Measurements from ENCODE around the gene KRT84.
"Not testable (repeated sequence)": the region's sequence is repeated elsewhere in the genome, so short reads cannot be mapped to it uniquely, and the experiment has no call there.

KRT84 gene

DNA sequence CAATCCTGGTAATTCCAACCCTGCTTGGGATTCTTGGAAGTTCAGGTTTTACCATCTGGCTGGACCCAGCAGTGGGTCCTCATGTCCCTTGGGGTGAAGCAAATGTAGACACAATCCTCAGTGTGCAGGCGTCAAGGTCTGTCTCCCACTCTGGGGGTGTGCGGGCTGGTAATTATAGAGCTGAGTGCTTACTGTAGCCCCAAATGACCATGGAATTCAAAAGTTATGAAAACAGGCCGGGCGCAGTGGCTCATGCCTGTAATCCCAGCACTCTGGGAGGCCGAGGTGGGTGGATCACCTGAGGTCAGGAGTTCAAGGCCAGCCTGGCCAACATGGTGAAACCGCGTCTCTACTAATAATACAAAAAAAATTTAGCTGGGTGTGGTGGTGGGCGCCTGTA, 40.4 kb downstream of the KRT84 start:
- H3K4me1 ChIP-seq (ENCODE audit: control insufficient read depth, insufficient read depth, low read length) = not testable (repeated sequence)

DNA sequence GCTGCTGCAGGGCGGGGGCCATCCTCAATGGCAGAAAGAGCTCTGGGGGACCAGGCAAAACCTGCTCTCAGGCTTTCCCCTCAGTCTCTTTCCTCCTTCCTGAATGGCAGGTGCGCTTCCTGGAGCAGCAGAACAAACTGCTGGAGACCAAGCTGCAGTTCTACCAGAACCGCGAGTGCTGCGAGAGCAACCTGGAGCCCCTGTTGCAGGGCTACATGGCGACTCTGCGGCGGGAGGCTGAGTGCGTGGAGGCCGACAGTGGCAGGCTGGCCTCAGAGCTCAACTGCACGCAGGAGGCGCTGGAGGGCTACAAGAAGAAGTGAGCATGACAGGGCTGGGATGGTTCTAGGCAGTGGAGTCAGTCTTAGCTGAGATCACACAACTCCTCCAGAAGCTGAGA, 41.3 kb downstream of the KRT84 start:
- Histone ChIP-seq H3K4me3 (ENCODE audit: insufficient read depth, low read depth, low read length) (no peak overlapping the region), H3K36me3 (ENCODE audit: control insufficient read depth, insufficient read depth, low read length) (no peaks in the 10 kb centered on the region), H3K27me3 (ENCODE audit: control insufficient read depth, insufficient read depth, low read length, poor library complexity, severe bottlenecking) (no peaks in the 10 kb centered on the region), H3K4me1 (ENCODE audit: control insufficient read depth, insufficient read depth, low read length) (no peaks in the 10 kb centered on the region), H3K27ac (ENCODE audit: insufficient read depth, low read depth, low read length, poor library complexity, severe bottlenecking) (no peak overlapping the region), H3K9me3 (ENCODE audit: control insufficient read depth, low read length) (no peaks in the 10 kb centered on the region)
- WGBS, 2 experiments = 94 to 95% methylated on average over 12 of the region's 12 CpGs

More for the DNA sequence above, 40.4 kb downstream of the KRT84 start:
- H3K27ac ChIP-seq (ENCODE audit: insufficient read depth, low read depth, low read length, poor library complexity, severe bottlenecking); H3K4me3 ChIP-seq (ENCODE audit: insufficient read depth, low read depth, low read length); H3K36me3 ChIP-seq (ENCODE audit: control insufficient read depth, insufficient read depth, low read length); H3K9me3 ChIP-seq (ENCODE audit: control insufficient read depth, low read length); H3K27me3 ChIP-seq (ENCODE audit: control insufficient read depth, insufficient read depth, low read length, poor library complexity, severe bottlenecking): not testable (repeated sequence)
- WGBS, 2 experiments = 94 to 96% methylated on average over 5 to 8 of the region's 8 CpGs

DNA sequence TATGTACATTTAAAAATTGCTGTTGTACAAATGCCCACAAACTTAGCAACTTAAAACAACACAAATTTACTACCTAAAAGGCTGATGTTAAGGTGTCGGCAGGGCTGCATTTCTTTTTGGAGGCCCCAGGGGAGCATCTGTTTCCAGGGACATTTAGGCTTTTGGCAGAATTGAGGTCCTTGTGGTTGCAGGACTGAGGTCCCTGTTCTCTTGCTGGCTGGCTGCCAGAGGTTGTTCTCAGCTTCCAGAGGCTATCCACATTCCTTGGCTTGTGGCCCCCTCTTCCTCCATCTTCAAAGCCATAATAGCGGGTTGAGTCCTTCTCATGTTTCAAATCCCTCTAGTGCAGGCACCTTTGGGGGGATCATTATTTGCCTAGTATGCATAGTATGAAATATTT, 41.9 kb downstream of the KRT84 start:
- Histone ChIP-seq H3K4me1 (ENCODE audit: control insufficient read depth, insufficient read depth, low read length) (no peaks in the 10 kb centered on the region), H3K4me3 (ENCODE audit: insufficient read depth, low read depth, low read length) (no peak overlapping the region), H3K27me3 (ENCODE audit: control insufficient read depth, insufficient read depth, low read length, poor library complexity, severe bottlenecking) (no peaks in the 10 kb centered on the region), H3K9me3 (ENCODE audit: control insufficient read depth, low read length) (no peaks in the 10 kb centered on the region), H3K27ac (ENCODE audit: insufficient read depth, low read depth, low read length, poor library complexity, severe bottlenecking) (no peak overlapping the region), H3K36me3 (ENCODE audit: control insufficient read depth, insufficient read depth, low read length) (no peaks in the 10 kb centered on the region)
- WGBS, 2 experiments = 82 to 99% methylated on average over 2 of the region's 2 CpGs

DNA sequence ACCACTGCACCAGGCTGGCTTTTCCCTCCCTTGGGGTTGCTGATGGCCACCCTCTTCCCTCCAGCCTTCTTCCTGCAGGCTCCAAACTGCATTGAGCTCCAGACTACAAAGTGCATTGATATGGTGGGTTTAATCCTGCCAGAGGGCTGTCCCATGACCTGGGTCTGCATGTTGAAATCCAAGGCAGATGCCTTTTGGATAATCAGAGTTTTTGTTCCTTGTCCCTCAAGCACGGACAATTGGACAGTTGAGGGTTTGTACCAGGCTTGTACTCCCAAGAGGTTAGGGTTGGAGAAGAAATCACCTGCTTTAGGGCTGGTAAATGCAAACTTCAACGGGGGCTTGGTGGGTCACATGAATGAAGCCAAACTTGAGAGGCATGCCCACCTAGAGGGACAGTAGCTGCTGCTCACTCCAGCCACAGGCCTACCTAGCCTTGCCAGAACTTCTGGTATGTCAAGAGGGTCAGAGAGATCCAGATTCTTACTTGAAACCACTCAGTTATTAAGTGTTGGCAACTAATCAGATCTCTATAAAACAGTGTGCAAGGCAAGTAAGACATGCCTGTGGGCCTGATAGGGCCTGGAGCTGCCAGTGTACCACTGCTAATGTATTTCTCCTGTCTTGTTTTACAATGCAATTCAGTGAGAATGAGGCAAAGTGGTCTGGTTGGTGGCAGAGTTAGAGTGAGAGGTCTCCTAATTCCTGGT, 42.5 kb downstream of the KRT84 start:
- 86 to 96% methylated on average over 2 of the region's 2 CpGs for whole genome bisulfite sequencing, 2 experiments
- no peaks in the 10 kb centered on the region for H3K36me3 ChIP-seq (ENCODE audit: control insufficient read depth, insufficient read depth, low read length)
- no peaks in the 10 kb centered on the region for H3K4me1 ChIP-seq (ENCODE audit: control insufficient read depth, insufficient read depth, low read length)
- no peaks in the 10 kb centered on the region for H3K9me3 ChIP-seq (ENCODE audit: control insufficient read depth, low read length)
- H3K27me3 ChIP-seq (ENCODE audit: control insufficient read depth, insufficient read depth, low read length, poor library complexity, severe bottlenecking) = no peaks in the 10 kb centered on the region
- no peak overlapping the region for H3K4me3 ChIP-seq (ENCODE audit: insufficient read depth, low read depth, low read length)
- no peak overlapping the region for H3K27ac ChIP-seq (ENCODE audit: insufficient read depth, low read depth, low read length, poor library complexity, severe bottlenecking)

DNA sequence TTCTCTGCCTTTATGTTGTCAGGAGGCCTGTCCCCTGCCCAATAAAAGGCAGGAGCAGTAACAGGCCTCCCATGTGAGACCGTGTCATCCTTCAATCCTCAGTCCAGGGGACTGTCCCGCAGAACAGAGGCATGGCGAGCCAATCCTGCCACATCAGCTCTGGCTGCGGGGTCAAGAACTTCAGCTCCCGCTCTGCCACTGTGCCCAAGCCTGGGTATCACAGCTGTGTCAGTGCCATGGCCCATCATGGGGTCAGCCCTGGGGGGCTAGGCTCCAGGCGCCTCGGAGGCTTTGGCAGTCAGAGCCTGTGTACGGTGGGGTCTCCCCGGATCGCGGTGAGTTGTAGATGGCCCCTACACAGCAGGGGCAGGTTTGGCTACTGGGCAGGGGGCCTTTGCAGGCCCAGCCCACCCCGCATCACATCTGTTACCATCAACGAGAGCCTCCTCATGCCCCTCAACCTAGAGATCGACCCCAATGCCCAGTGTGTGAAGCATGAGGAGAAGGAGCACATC, 44.3 kb downstream of the KRT84 start:
- 95 to 96% methylated on average over 14 of the region's 14 CpGs for WGBS, 2 experiments

DNA sequence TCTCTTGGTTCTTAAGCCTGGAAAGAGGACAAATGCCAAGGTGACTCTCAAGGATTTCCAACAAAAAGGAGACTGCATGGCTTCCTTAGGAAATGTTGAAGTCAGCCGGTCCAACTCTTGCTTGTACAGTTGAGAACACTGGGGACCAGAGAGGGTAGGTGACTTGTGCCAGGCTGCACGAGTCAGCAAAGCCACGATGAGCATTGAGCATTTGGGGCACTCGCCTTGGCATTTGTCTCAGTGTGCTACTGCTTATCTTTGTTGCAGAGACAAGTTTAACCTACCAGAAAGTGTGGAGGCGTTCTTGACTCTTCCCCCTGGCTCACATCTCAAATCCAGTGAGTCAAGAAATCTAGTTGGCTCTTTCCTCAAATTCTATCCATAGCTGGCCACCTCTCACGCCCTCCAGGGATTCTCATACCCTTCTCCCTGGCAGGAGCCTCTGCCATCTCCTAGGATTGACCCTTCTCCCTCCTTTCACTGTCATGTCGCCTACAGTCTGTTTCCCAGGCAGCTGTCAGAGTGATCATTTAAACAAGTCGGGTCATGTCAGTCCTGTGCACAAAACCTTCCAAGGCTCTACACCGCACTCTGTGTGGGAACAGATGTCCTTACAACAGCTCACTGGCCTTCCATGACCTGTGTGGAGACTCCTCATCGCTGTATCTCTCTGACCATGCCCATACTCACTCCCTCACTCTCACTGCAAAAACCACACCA, 47.1 kb downstream of the KRT84 start:
- H3K4me3 ChIP-seq (ENCODE audit: insufficient read depth, low read depth, low read length) = no peak overlapping the region
- H3K27me3 ChIP-seq (ENCODE audit: control insufficient read depth, insufficient read depth, low read length, poor library complexity, severe bottlenecking) = no peaks in the 10 kb centered on the region
- WGBS, 2 experiments = 91 to 92% methylated on average over 10 of the region's 10 CpGs
- no peaks in the 10 kb centered on the region for H3K36me3 ChIP-seq (ENCODE audit: control insufficient read depth, insufficient read depth, low read length)
- no peak overlapping the region for H3K27ac ChIP-seq (ENCODE audit: insufficient read depth, low read depth, low read length, poor library complexity, severe bottlenecking)
- no peaks in the 10 kb centered on the region for H3K9me3 ChIP-seq (ENCODE audit: control insufficient read depth, low read length)
- H3K4me1 ChIP-seq (ENCODE audit: control insufficient read depth, insufficient read depth, low read length) = no peaks in the 10 kb centered on the region

More for the DNA sequence above, 44.3 kb downstream of the KRT84 start:
- Histone ChIP-seq H3K27ac (ENCODE audit: insufficient read depth, low read depth, low read length, poor library complexity, severe bottlenecking) (no peak overlapping the region), H3K9me3 (ENCODE audit: control insufficient read depth, low read length) (no peaks in the 10 kb centered on the region), H3K4me3 (ENCODE audit: insufficient read depth, low read depth, low read length) (no peak overlapping the region), H3K4me1 (ENCODE audit: control insufficient read depth, insufficient read depth, low read length) (no peaks in the 10 kb centered on the region), H3K36me3 (ENCODE audit: control insufficient read depth, insufficient read depth, low read length) (no peaks in the 10 kb centered on the region), H3K27me3 (ENCODE audit: control insufficient read depth, insufficient read depth, low read length, poor library complexity, severe bottlenecking) (no peaks in the 10 kb centered on the region)

DNA sequence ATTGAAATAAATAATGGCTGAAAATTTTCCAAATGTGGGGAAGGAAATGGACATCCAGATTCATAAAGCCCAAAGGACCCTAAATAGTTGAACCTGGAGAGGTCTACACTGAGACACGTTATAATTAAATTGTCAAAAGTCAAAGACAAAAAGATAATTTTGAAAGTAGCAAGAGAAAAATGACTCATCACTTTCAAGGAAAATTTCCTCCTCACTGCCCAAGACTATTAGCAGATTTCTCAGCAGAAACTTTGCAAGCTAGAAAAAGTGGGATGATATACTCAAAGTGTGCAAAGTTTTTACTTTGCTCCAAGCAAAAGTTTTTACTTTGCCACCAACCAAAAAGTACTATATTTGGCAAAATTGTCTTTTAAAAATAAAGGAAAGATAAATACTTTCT, 48.4 kb downstream of the KRT84 start:
- no peak overlapping the region for H3K27ac ChIP-seq (ENCODE audit: insufficient read depth, low read depth, low read length, poor library complexity, severe bottlenecking)
- no peaks in the 10 kb centered on the region for H3K36me3 ChIP-seq (ENCODE audit: control insufficient read depth, insufficient read depth, low read length)
- 85 to 100% methylated on average over 1 of the region's 1 CpG for WGBS, 2 experiments
- H3K9me3 ChIP-seq (ENCODE audit: control insufficient read depth, low read length) = no peaks in the 10 kb centered on the region
- H3K4me1 ChIP-seq (ENCODE audit: control insufficient read depth, insufficient read depth, low read length) = no peaks in the 10 kb centered on the region
- no peak overlapping the region for H3K4me3 ChIP-seq (ENCODE audit: insufficient read depth, low read depth, low read length)
- no peaks in the 10 kb centered on the region for H3K27me3 ChIP-seq (ENCODE audit: control insufficient read depth, insufficient read depth, low read length, poor library complexity, severe bottlenecking)

DNA sequence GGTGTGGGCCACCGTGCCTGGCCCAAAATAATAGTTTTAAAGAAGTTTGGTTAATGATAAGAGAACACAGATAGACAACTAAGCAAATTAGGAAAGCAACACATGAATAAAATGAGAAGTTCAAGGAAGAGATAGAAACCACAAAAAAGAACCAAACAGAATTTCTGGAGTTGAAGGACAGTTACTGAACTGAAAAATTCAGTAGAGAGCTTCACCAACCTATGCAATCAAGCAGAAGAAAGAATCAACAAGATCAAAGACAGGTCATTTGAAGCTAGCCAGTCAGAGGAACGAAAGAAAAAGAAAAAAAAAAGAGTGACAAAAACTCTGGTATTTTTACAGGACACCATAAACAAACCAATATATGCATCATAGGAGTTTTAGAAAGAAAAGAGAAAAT, 48.8 kb downstream of the KRT84 start:
- WGBS, 2 experiments = 93 to 94% methylated on average over 2 of the region's 2 CpGs
- Histone ChIP-seq H3K9me3 (ENCODE audit: control insufficient read depth, low read length) (no peaks in the 10 kb centered on the region), H3K27ac (ENCODE audit: insufficient read depth, low read depth, low read length, poor library complexity, severe bottlenecking) (no peak overlapping the region), H3K4me1 (ENCODE audit: control insufficient read depth, insufficient read depth, low read length) (no peaks in the 10 kb centered on the region), H3K36me3 (ENCODE audit: control insufficient read depth, insufficient read depth, low read length) (no peaks in the 10 kb centered on the region), H3K27me3 (ENCODE audit: control insufficient read depth, insufficient read depth, low read length, poor library complexity, severe bottlenecking) (no peaks in the 10 kb centered on the region), H3K4me3 (ENCODE audit: insufficient read depth, low read depth, low read length) (no peak overlapping the region)

DNA sequence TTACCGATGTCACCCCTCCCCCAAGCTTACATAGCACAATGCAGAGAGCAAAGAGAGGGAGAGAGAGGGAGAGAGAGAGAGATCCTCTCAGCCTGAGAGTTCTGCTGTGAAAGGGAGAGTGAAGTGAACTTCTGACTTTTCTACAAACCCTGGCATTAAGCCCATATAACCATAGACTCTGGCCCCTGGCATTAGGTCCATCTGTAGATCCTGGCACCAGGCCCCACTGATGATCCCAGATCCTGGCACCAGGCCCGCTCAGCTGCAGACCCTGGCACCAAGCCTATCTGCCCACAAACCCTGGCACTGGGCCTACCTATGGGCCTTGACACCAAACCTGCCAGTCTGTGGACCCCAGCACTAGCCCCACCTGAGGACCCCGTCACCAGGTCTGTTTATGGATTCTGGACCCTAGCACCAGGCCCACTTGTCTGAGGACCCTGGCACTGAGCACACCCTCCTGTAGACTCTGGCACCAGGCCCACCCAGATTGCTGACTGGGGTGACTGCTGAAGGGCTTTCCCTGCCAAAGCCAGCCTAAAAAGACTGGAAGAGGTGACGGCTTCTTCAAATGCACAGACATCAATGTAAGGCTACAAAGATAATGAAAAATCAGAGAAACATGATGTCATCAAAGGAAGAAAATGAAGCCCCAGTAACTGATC, 49.7 kb downstream of the KRT84 start:
- no peak overlapping the region for H3K4me3 ChIP-seq (ENCODE audit: insufficient read depth, low read depth, low read length)
- no peak overlapping the region for H3K27ac ChIP-seq (ENCODE audit: insufficient read depth, low read depth, low read length, poor library complexity, severe bottlenecking)
- WGBS, 2 experiments = 83 to 98% methylated on average over 3 to 4 of the region's 4 CpGs
- H3K27me3 ChIP-seq (ENCODE audit: control insufficient read depth, insufficient read depth, low read length, poor library complexity, severe bottlenecking) = no peaks in the 10 kb centered on the region
- no peaks in the 10 kb centered on the region for H3K4me1 ChIP-seq (ENCODE audit: control insufficient read depth, insufficient read depth, low read length)
- no peaks in the 10 kb centered on the region for H3K36me3 ChIP-seq (ENCODE audit: control insufficient read depth, insufficient read depth, low read length)
- no peaks in the 10 kb centered on the region for H3K9me3 ChIP-seq (ENCODE audit: control insufficient read depth, low read length)

DNA sequence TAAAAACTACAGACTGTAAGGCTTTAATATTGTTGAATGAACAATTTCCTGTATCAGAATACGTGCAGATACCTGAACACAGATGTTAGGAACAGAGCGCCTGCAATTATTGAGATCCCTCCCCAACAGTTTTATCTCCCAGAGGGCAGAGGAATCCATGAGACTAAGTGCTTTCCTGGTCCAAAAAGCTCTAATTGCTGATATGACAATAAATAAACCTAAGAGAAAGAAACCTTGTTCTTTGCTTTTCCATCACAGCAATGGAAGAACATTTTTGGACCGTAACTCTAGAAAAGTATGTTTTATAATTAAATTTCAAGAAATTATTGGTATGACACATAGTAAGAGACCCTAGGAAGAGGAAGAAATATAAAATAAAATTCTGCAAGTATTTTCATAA, 51.3 kb downstream of the KRT84 start:
- no peaks in the 10 kb centered on the region for H3K36me3 ChIP-seq (ENCODE audit: control insufficient read depth, insufficient read depth, low read length)
- WGBS, 2 experiments = 96 to 97% methylated on average over 2 to 3 of the region's 3 CpGs
- no peak overlapping the region for H3K27ac ChIP-seq (ENCODE audit: insufficient read depth, low read depth, low read length, poor library complexity, severe bottlenecking)
- H3K27me3 ChIP-seq (ENCODE audit: control insufficient read depth, insufficient read depth, low read length, poor library complexity, severe bottlenecking) = no peaks in the 10 kb centered on the region
- no peaks in the 10 kb centered on the region for H3K9me3 ChIP-seq (ENCODE audit: control insufficient read depth, low read length)
- H3K4me1 ChIP-seq (ENCODE audit: control insufficient read depth, insufficient read depth, low read length) = no peaks in the 10 kb centered on the region
- H3K4me3 ChIP-seq (ENCODE audit: insufficient read depth, low read depth, low read length) = no peak overlapping the region

Data from ectodermal cell (in vitro differentiated cells).